Right atrium auricular region (tissue), 2 donors: Measurements from ENCODE around the gene AKR1E2. TPM values are rescaled to one million over a fixed set of nuclear protein-coding genes. Genes with fewer than 3 reads are reported as not detected.

ENCODE experiments used
- DNase-seq: peaks from one replicate; pipeline ENCODE4 v3.0.0-alpha.2; 2019; ENCODE audit warnings: low spot score
- H3K27ac ChIP-seq, 2 donors: fragments of 200-600 bp; sonication (generic); 1 replicate in 1 of 2; 2 replicates in 1 of 2; pipeline ENCODE4 v1.5.1; 2016 to 2019
- H3K27me3 ChIP-seq, 2 donors: fragments of 200-600 bp; sonication (generic); one replicate each; pipeline versions ENCODE4 v1.5.1 to v1.6.0; 2017 to 2019
- H3K36me3 ChIP-seq: fragments of 200-600 bp; sonication (generic); one replicate; pipeline ENCODE4 v1.5.1; 2016
- H3K4me1 ChIP-seq, 2 donors: fragments of 200-600 bp; sonication (generic); one replicate each; pipeline versions ENCODE4 v1.5.1 to v1.6.0; 2017 to 2019
- H3K4me3 ChIP-seq, 2 donors: fragments of 200-600 bp; sonication (generic); 1 replicate in 1 of 2; 2 replicates in 1 of 2; pipeline ENCODE4 v1.5.1; 2017 to 2019; ENCODE audit warnings: mild to moderate bottlenecking in 1 of 2, moderate library complexity in 1 of 2
- H3K9me3 ChIP-seq, 2 donors: fragments of 200-600 bp; sonication (generic); one replicate each; pipeline ENCODE4 v1.5.1; 2019
- CTCF ChIP-seq, 2 donors: fragments of 200-600 bp; sonication (generic); IDR thresholded peaks; one replicate each; pipeline ENCODE4 v1.5.1; 2019; ENCODE audit warnings: antibody characterized with exemption in 2 of 2
- total RNA-seq, 2 donors: library from RNA; depleted of rRNA; stranded (reverse); fragments of >200 nt; gene quantifications; one replicate each; pipeline ENCODE4 v1.1.0, GENCODE V29; 2016

AKR1E2 gene
- total RNA-seq, 2 donors from 2014 or later, result 3.2 to 9.7 TPM

DNA sequence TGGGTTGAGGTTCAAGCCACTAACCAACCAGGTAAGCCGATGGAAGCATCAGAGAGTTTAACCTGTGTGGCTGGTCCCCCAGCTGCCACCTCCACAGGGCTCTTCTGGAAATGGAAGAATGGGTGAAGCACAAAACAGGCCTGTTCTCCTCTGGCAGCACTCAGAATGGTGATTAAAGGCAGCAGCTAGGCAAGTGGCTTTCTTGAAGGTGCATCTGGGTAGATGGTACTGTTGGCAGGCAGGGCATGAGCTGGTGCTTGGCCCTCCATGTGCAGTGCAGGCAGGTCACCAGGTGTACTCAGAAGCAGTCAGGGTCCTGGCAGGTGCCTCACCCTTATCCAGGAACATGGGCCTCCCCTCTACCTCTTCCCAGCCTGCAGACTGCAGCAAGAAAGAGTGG lies 11.5 kb downstream of the AKR1E2 start:
- no peaks in the 10 kb centered on the region for H3K4me1 ChIP-seq
- no peak for TF ChIP-seq CTCF (IDR thresholded peaks at IDR 0.05)
- no peak overlapping the region for H3K4me3 ChIP-seq
- no peaks in the 10 kb centered on the region for H3K27me3 ChIP-seq
- no peak overlapping the region for H3K27ac ChIP-seq
- peaks cover 25% of the 10 kb centered on the region for H3K36me3 ChIP-seq
- no peaks in the 10 kb centered on the region for H3K9me3 ChIP-seq
- DNase-seq, result no peak

GRCh38 chr10:4838743-4839142 lies 12.7 kb downstream of the AKR1E2 start:
- Histone ChIP-seq H3K9me3 (no peaks in the 10 kb centered on the region), H3K36me3 (peaks cover 26% of the 10 kb centered on the region), H3K27ac (no peak overlapping the region)

DNA sequence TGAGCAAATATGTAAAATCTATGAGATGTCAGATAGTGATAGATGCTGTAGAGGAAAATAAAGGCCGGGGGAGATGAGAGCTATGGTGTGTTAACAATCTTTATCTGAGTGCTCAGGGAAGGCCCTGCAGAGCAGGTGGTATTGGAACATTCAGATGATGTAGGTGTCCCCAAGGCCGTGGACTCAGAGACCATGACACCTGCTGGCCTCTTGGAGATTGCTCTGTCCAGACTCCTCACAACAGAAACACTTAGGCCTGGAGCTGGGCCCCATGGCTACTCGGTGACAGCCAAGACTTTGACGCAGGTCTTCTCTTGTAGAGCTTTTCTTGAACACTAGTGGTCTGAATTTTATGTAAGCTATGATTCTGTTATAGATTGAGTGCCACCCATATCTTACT lies 13.3 kb downstream of the AKR1E2 start:
- Histone ChIP-seq H3K27me3 (no peaks in the 10 kb centered on the region), H3K9me3 (no peaks in the 10 kb centered on the region), H3K36me3 (peaks cover 28% of the 10 kb centered on the region), H3K27ac (no peak overlapping the region), H3K4me1 (no peaks in the 10 kb centered on the region), H3K4me3 (no peak overlapping the region)
- DNase-seq, result no peak
- TF ChIP-seq CTCF (IDR thresholded peaks at IDR 0.05), result no peak

More at GRCh38 chr10:4838743-4839142, 12.7 kb downstream of the AKR1E2 start:
- H3K27me3 ChIP-seq, result no peaks in the 10 kb centered on the region
- no peak for DNase-seq
- TF ChIP-seq CTCF (IDR thresholded peaks at IDR 0.05), result no peak
- H3K4me1 ChIP-seq, result no peaks in the 10 kb centered on the region
- H3K4me3 ChIP-seq, result no peak overlapping the region

DNA sequence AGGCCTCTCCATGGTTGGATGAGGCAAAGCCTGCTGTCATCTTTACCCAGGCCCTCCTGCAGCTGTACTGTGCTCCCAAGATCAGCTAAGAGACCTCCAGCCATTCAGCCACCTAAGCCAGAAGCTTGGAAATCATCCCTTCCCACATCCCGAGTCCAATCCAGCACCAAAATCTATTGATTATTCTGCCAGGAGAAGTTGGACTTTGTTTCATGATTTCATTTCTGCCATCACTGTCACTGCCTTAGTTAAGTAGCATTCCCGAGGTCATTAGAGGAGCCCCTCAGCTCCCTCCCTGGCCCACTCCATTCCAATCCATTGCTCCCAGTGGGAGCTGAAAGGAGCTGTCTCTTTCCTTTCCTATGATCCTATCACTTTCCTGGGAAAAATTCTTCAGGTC lies 14.1 kb downstream of the AKR1E2 start:
- DNase-seq, result no peak
- H3K27ac ChIP-seq, result no peak overlapping the region
- no peak for TF ChIP-seq CTCF (IDR thresholded peaks at IDR 0.05)
- no peaks in the 10 kb centered on the region for H3K4me1 ChIP-seq
- H3K27me3 ChIP-seq, result no peaks in the 10 kb centered on the region
- H3K4me3 ChIP-seq, result no peak overlapping the region
- H3K9me3 ChIP-seq, result no peaks in the 10 kb centered on the region
- H3K36me3 ChIP-seq, result peaks cover 28% of the 10 kb centered on the region

GRCh38 chr10:4843525-4844180 lies 17.6 kb downstream of the AKR1E2 start:
- H3K27me3 ChIP-seq, result no peaks in the 10 kb centered on the region
- H3K27ac ChIP-seq, result no peak overlapping the region
- no peak overlapping the region for H3K4me3 ChIP-seq
- TF ChIP-seq CTCF (IDR thresholded peaks at IDR 0.05), result no peak
- no peak for DNase-seq
- H3K36me3 ChIP-seq, result peaks cover 4% of the 10 kb centered on the region
- H3K4me1 ChIP-seq, result peaks cover 0 to 8% of the 10 kb centered on the region in 2 donors
- no peaks in the 10 kb centered on the region for H3K9me3 ChIP-seq

- no peaks in the 10 kb centered on the region for H3K9me3 ChIP-seq
- no peak overlapping the region for H3K4me3 ChIP-seq
- H3K36me3 ChIP-seq, result peaks cover 4% of the 10 kb centered on the region
- no peaks in the 10 kb centered on the region for H3K27me3 ChIP-seq
- peaks cover 0 to 20% of the 10 kb centered on the region in 2 donors for H3K4me1 ChIP-seq
- no peak for TF ChIP-seq CTCF (IDR thresholded peaks at IDR 0.05)
- no peak for DNase-seq
- no peak overlapping the region for H3K27ac ChIP-seq
These were observed 18.9 kb downstream of the AKR1E2 start for GRCh38 chr10:4844864-4845263.
